ENCODE results near the gene RPE65. TPM values are rescaled to one million over a fixed set of nuclear protein-coding genes. Genes with fewer than 3 reads are reported as not detected.

Gene RPE65
- total RNA-seq, 6 experiments from 2014 or later = not detected

GRCh38 chr1:68445709-68446108 lies 4.0 kb downstream of the RPE65 start:
- intact Hi-C loops (cut with DNase I) = no loop called here
- no peaks in the 10 kb centered on the region for H3K4me1 ChIP-seq
- H3K36me3 ChIP-seq = no peaks in the 10 kb centered on the region
- no peak overlapping the region for H3K4me3 ChIP-seq
- H3K27ac ChIP-seq = no peak overlapping the region
- ATAC-seq (no peak), DNase-seq (no peak)
- 65% methylated on average over 6 of the region's 6 CpGs for WGBS (ENCODE audit: insufficient coverage, low coverage, low lambda C conversion rate, missing lambda C conversion rate)
- no peaks in the 10 kb centered on the region for H3K27me3 ChIP-seq
- no peaks in the 10 kb centered on the region for H3K9me3 ChIP-seq
- no peak for TF ChIP-seq POLR2A (IDR thresholded peaks at IDR 0.05)
- TF ChIP-seq, protein P1, sequence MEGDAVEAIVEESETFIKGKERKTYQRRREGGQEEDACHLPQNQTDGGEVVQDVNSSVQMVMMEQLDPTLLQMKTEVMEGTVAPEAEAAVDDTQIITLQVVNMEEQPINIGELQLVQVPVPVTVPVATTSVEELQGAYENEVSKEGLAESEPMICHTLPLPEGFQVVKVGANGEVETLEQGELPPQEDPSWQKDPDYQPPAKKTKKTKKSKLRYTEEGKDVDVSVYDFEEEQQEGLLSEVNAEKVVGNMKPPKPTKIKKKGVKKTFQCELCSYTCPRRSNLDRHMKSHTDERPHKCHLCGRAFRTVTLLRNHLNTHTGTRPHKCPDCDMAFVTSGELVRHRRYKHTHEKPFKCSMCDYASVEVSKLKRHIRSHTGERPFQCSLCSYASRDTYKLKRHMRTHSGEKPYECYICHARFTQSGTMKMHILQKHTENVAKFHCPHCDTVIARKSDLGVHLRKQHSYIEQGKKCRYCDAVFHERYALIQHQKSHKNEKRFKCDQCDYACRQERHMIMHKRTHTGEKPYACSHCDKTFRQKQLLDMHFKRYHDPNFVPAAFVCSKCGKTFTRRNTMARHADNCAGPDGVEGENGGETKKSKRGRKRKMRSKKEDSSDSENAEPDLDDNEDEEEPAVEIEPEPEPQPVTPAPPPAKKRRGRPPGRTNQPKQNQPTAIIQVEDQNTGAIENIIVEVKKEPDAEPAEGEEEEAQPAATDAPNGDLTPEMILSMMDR (IDR thresholded peaks at IDR 0.05) = no peak

GRCh38 chr1:68442822-68443556 lies 6.8 kb downstream of the RPE65 start:
- H3K36me3 ChIP-seq = no peaks in the 10 kb centered on the region
- no peaks in the 10 kb centered on the region for H3K27me3 ChIP-seq
- intact Hi-C loops (cut with DNase I) = no loop called here
- H3K27ac ChIP-seq = no peak overlapping the region
- H3K4me3 ChIP-seq = no peak overlapping the region
- H3K9me3 ChIP-seq = no peaks in the 10 kb centered on the region
- DNase-seq (peak in 1 of 3 donors; percentile 44), ATAC-seq (peak; percentile 73 to 90 (median 79))
- H3K4me1 ChIP-seq = no peaks in the 10 kb centered on the region
- 38% methylated on average over 5 of the region's 5 CpGs for WGBS (ENCODE audit: insufficient coverage, low coverage, low lambda C conversion rate, missing lambda C conversion rate)
- TF ChIP-seq POLR2A (IDR thresholded peaks at IDR 0.05) = no peak
- TF ChIP-seq, protein P1 (IDR thresholded peaks at IDR 0.05) = peak; percentile 51 to 66 (median 54)

- Histone ChIP-seq H3K4me1 (no peaks in the 10 kb centered on the region), H3K4me3 (no peak overlapping the region), H3K9me3 (no peaks in the 10 kb centered on the region), H3K36me3 (no peaks in the 10 kb centered on the region), H3K27me3 (no peaks in the 10 kb centered on the region), H3K27ac (no peak overlapping the region)
- intact Hi-C loops (cut with DNase I) = no loop called here
- DNase-seq = no peak
- TF ChIP-seq, protein P1 (IDR thresholded peaks at IDR 0.05) = no peak
- no peak for TF ChIP-seq POLR2A (IDR thresholded peaks at IDR 0.05)
- ATAC-seq = no peak
- 74% methylated on average over 4 of the region's 4 CpGs for WGBS (ENCODE audit: insufficient coverage, low coverage, low lambda C conversion rate, missing lambda C conversion rate)
Observed at GRCh38 chr1:68442006-68442405, 7.7 kb downstream of the RPE65 start.

DNA sequence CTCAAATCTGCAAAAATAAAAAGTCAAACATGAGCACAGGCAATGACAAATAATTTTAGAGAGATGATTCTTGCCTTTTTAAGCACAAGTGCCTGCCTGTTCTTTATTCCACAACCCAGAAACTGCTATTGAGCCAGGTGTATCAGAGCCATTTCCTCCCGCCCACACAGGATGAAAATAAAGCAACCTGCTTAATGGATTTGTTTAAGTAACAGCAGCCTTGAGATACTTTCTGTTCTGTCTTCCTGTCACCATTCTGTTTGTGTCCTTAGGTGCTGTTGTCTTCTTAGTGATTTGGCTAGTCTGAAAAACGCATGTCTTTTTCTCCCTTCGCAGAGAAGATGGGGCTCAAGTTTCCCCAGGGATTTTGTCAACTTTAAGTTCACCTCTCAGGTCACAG lies 11.4 kb downstream of the RPE65 start:
- no peak for ATAC-seq
- 51% methylated on average over 3 of the region's 3 CpGs for whole genome bisulfite sequencing (ENCODE audit: insufficient coverage, low coverage, low lambda C conversion rate, missing lambda C conversion rate)
- Histone ChIP-seq H3K4me3 (no peak overlapping the region), H3K27ac (no peak overlapping the region), H3K4me1 (no peaks in the 10 kb centered on the region), H3K9me3 (no peaks in the 10 kb centered on the region), H3K27me3 (no peaks in the 10 kb centered on the region), H3K36me3 (no peaks in the 10 kb centered on the region)
- intact Hi-C loops (cut with DNase I) = no loop called here
- no peak for DNase-seq
- TF ChIP-seq POLR2A (IDR thresholded peaks at IDR 0.05) = no peak
- TF ChIP-seq, protein P1 (IDR thresholded peaks at IDR 0.05) = no peak

Data from right lobe of liver (tissue), 6 donors.